Stimulated activated memory B cell treated with anti-CD40 and anti-IgM and Interleukin-4, amounts not matched to agents 10 μg/mL and 1 μg/mL and 100 μg/mL, for 72 hours (primary cell): ENCODE data around the gene POLR2F.

Experiments
- ATAC-seq: fragments of 150-1000 bp; cut with Tn5 transposase; 2 replicates; pipeline ENCODE4 v1.10.0; 2021
- H3K27ac Mint-ChIP-seq: one replicate; pipeline ENCODE4 v1.8.0; 2022; ENCODE audit warnings: mild to moderate bottlenecking, mixed read lengths
- H3K27me3 Mint-ChIP-seq: one replicate; pipeline ENCODE4 v1.8.0; 2022; ENCODE audit warnings: mixed read lengths
- H3K36me3 Mint-ChIP-seq: one replicate; pipeline ENCODE4 v1.8.0; 2022; ENCODE audit warnings: mixed read lengths
- H3K4me1 Mint-ChIP-seq: one replicate; pipeline ENCODE4 v1.8.0; 2022; ENCODE audit warnings: mixed read lengths
- H3K4me3 Mint-ChIP-seq: one replicate; pipeline ENCODE4 v1.8.0; 2022; ENCODE audit warnings: mild to moderate bottlenecking, moderate library complexity, mixed read lengths
- H3K9me3 Mint-ChIP-seq: one replicate; pipeline ENCODE4 v1.8.0; 2022; ENCODE audit warnings: mixed read lengths

Gene POLR2F

DNA sequence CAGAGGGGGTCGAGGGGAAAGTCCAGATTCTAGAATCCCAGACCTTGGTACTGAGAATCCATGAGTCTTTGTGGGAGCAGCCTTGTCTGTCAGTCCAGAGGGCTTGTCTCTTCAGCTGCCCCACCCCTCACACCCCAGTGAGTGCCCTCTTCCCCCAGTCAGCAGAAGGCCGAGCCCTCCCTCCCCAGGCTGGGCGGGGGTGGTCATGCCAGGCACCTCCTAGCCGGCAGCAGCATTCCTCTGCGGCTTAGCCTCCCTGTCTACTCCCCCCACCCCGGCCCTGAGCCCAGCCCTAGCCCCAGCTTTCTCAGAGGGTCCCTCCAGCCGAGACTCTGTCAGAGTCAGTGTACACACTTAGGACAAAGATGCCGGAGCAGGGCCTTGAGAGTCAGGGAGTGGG, 26.3 kb downstream of the POLR2F start:
- no peak overlapping the region for H3K4me3 Mint-ChIP-seq
- no peaks in the 10 kb centered on the region for H3K4me1 Mint-ChIP-seq
- H3K9me3 Mint-ChIP-seq: no peaks in the 10 kb centered on the region
- H3K36me3 Mint-ChIP-seq: peaks cover 48% of the 10 kb centered on the region
- no peak for ATAC-seq
- H3K27me3 Mint-ChIP-seq: no peaks in the 10 kb centered on the region
- H3K27ac Mint-ChIP-seq: no peak overlapping the region

GRCh38 chr22:37981282-37982011, 27.9 kb downstream of the POLR2F start:
- H3K9me3 Mint-ChIP-seq: no peaks in the 10 kb centered on the region
- peaks cover 43% of the 10 kb centered on the region for H3K36me3 Mint-ChIP-seq
- H3K27ac Mint-ChIP-seq: no peak overlapping the region
- no peak overlapping the region for H3K4me3 Mint-ChIP-seq
- no peak for ATAC-seq
- H3K27me3 Mint-ChIP-seq: no peaks in the 10 kb centered on the region
- no peaks in the 10 kb centered on the region for H3K4me1 Mint-ChIP-seq

- Mint-ChIP-seq H3K27me3 (no peaks in the 10 kb centered on the region), H3K4me3 (no peak overlapping the region), H3K9me3 (no peaks in the 10 kb centered on the region), H3K4me1 (no peaks in the 10 kb centered on the region), H3K27ac (no peak overlapping the region), H3K36me3 (peaks cover 37% of the 10 kb centered on the region)
- ATAC-seq: no peak
Measured at GRCh38 chr22:37982151-37982785, 28.8 kb downstream of the POLR2F start.

- Mint-ChIP-seq H3K9me3 (no peaks in the 10 kb centered on the region), H3K4me3 (no peak overlapping the region), H3K27ac (no peak overlapping the region), H3K4me1 (no peaks in the 10 kb centered on the region), H3K36me3 (peaks cover 30% of the 10 kb centered on the region), H3K27me3 (no peaks in the 10 kb centered on the region)
- ATAC-seq: no peak
Measured at GRCh38 chr22:37982938-37983859, 29.7 kb downstream of the POLR2F start.

DNA sequence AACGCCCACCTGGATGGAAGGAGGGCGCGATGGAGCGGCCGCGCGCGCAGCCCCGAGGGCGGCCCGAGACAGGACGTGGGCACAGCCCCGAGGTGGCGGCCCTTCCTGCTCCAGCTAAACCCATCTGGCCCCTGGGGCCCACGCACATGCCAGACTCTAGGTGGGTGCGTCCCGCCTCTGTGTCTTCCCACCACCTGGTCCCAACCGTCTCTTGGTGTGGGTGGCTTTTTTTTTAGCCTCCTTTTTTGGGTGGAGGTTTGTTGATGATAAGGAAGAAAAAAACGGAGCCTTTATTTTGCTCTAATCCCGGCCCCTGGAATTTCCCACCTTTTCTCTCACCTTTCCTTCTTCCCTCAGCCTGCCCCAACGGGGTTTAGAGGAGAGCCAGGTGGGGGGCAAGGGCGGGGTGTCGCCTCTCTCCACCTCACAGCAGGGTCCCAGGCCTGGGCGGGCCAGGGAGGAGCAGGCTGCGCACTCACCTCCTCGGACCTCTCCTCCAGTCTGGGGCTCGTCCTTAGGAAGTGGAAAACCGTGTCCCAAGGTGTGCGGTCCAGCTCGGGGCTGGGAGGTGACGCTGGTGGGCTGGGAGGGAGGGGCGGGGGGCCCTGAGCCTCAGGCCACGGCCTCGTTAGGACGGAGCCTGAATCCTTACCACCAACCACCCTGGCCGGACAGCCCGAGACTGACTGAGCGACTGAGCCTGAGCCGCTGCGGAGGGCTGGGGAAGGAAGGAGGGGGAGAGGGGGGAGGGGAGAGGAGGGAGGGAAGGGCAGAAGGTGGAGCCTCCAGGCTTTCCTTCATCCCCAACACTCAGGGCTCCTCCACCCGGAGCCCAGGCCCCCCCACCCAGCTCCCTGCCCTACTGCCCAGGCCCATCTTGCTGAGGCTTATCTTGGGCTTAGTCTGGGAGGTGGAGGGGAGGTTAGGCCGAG, 30.6 kb downstream of the POLR2F start, which contains the start of gene SOX10:
SOX10 (minus strand) TSS at position 696 of the 932 bp plus-strand sequence. CDS start 771 bp downstream, outside the sequence.
- no peak within 1 kb of the TSS for H3K4me3 Mint-ChIP-seq
- no peaks in the 10 kb centered on the region for H3K27me3 Mint-ChIP-seq
- H3K9me3 Mint-ChIP-seq: no peaks in the 10 kb centered on the region
- ATAC-seq: no peak
- H3K27ac Mint-ChIP-seq: no peak within 1 kb of the TSS
- H3K36me3 Mint-ChIP-seq: peaks cover 30% of the 10 kb centered on the region
- H3K4me1 Mint-ChIP-seq: no peaks in the 10 kb centered on the region

DNA sequence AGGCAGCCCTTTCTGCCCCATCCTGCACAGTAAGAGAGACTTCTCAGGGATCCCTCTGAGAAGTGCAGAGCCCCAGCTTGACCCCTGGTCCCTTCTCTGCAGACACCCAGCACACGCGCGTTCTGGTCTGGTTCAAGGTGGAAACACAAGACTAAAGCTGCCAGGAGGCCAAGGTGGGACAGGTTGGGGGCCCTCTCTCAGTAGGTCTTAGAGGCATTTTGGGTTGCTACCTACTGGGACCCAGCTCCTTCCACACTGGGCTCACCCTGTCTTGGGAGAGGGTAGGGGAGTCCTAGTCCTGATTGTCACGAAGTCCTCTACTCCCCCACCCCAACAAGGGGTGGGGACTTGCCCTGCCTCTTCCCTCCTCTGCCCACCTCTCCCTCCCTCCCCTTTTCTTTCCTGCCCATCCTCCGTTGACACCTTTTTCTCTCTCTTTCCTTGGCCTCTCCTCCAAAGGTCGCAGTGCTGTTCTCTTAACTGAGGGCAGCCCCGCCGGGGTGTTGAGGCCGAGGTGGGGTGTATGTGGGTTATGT, 31.6 kb downstream of the POLR2F start:
- Mint-ChIP-seq H3K4me1 (no peaks in the 10 kb centered on the region), H3K27me3 (no peaks in the 10 kb centered on the region), H3K36me3 (peaks cover 29% of the 10 kb centered on the region), H3K9me3 (no peaks in the 10 kb centered on the region), H3K4me3 (no peak overlapping the region), H3K27ac (no peak overlapping the region)
- ATAC-seq: no peak

DNA sequence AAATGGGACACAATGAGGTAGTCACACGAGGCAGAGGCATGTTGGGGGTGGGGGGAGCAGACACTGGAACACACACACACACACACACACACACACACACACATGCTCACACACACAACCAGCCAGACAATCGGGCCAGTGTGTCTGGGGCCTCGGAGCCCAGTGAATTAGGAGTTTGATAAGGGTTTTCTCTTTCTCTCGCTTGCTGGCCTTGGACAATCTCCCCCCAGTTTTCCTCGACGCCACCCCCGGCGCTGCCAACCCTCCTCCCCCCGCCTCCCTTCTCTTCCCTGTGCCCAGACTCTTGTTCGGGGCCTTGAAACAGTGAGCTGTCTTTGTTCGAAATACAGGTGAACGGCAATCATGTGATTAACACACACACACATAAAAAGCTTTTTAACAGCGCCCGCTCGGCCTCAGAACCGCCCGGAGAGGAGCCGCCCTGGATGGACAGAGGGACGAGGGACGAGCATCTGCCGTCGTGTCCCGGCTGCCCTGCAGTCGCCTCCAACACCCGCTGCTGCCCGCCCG, 32.3 kb downstream of the POLR2F start:
- Mint-ChIP-seq H3K36me3 (peaks cover 22% of the 10 kb centered on the region), H3K27ac (no peak overlapping the region), H3K9me3 (no peaks in the 10 kb centered on the region)

GRCh38 chr22:37986371-37986770, 32.9 kb downstream of the POLR2F start:
- no peaks in the 10 kb centered on the region for H3K4me1 Mint-ChIP-seq
- H3K36me3 Mint-ChIP-seq: peaks cover 17% of the 10 kb centered on the region
- H3K4me3 Mint-ChIP-seq: no peak overlapping the region
- H3K9me3 Mint-ChIP-seq: no peaks in the 10 kb centered on the region
- no peak for ATAC-seq
- H3K27ac Mint-ChIP-seq: no peak overlapping the region
- H3K27me3 Mint-ChIP-seq: no peaks in the 10 kb centered on the region

More for the DNA sequence above, 32.3 kb downstream of the POLR2F start:
- Mint-ChIP-seq H3K27me3 (no peaks in the 10 kb centered on the region), H3K4me3 (no peak overlapping the region), H3K4me1 (no peaks in the 10 kb centered on the region)
- ATAC-seq: no peak

GRCh38 chr22:37989146-37990045, 35.9 kb downstream of the POLR2F start:
- Mint-ChIP-seq H3K4me1 (no peaks in the 10 kb centered on the region), H3K27ac (no peak overlapping the region), H3K9me3 (no peaks in the 10 kb centered on the region), H3K36me3 (peaks cover 15% of the 10 kb centered on the region), H3K27me3 (no peaks in the 10 kb centered on the region), H3K4me3 (no peak overlapping the region)
- no peak for ATAC-seq

- Mint-ChIP-seq H3K27ac (no peak overlapping the region), H3K4me3 (no peak overlapping the region), H3K4me1 (peaks cover 4% of the 10 kb centered on the region), H3K9me3 (no peaks in the 10 kb centered on the region), H3K27me3 (no peaks in the 10 kb centered on the region), H3K36me3 (peaks cover 9% of the 10 kb centered on the region)
- no peak for ATAC-seq
Measured at GRCh38 chr22:37990301-37990700, 36.8 kb downstream of the POLR2F start.

DNA sequence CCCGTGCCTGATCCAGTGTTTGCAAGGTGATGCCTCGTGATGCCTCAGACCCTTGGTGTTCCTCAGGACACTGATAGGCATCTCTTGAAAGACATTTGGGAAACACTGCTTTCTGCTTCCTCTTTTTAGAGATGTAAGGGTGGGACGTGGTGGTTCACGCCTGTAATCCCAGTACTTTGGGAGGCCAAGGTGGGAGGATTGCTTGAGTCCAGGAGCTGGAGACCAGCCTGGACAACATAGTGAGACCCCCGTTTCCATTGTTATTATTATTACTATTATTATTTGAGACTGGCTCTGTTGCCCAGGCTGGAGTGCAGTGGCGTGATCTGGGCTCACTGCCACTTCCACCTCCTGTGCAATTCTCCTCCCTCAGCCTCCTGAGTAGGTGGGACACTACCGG, 37.4 kb downstream of the POLR2F start:
- Mint-ChIP-seq H3K4me1 (peaks cover 10% of the 10 kb centered on the region), H3K36me3 (peaks cover 6% of the 10 kb centered on the region), H3K9me3 (no peaks in the 10 kb centered on the region), H3K27ac (no peak overlapping the region), H3K27me3 (no peaks in the 10 kb centered on the region), H3K4me3 (no peak overlapping the region)
- no peak for ATAC-seq

GRCh38 chr22:37991731-37992442, 38.4 kb downstream of the POLR2F start:
- no peak overlapping the region for H3K27ac Mint-ChIP-seq
- peaks cover under 1% of the 10 kb centered on the region for H3K27me3 Mint-ChIP-seq
- no peaks in the 10 kb centered on the region for H3K9me3 Mint-ChIP-seq
- H3K4me3 Mint-ChIP-seq: no peak overlapping the region
- H3K4me1 Mint-ChIP-seq: peaks cover 20% of the 10 kb centered on the region
- peaks cover 6% of the 10 kb centered on the region for H3K36me3 Mint-ChIP-seq
- no peak for ATAC-seq

DNA sequence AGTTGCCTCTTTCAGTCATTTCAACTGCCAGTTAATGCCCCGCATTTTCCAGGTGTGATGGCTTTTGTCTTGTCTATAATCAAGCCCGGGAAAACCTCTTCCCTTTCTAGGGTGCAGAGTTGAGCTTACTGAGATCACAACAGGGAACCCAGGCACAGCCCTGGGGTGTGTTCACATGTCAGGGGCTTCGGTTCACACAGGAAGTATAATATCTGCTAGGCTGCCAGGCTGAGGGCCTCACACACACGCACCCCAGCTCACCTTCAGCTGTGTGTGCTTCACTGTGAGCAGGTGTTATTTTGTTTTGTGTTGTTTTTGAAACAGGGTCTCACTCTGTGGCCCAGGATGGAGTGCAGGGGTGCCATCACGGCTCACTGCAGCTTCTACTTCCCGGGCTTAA, 40.5 kb downstream of the POLR2F start:
- H3K4me3 Mint-ChIP-seq: no peak overlapping the region
- H3K27me3 Mint-ChIP-seq: peaks cover 12% of the 10 kb centered on the region
- peaks cover 6% of the 10 kb centered on the region for H3K36me3 Mint-ChIP-seq
- H3K9me3 Mint-ChIP-seq: no peaks in the 10 kb centered on the region
- no peak for ATAC-seq
- no peak overlapping the region for H3K27ac Mint-ChIP-seq
- H3K4me1 Mint-ChIP-seq: peaks cover 30% of the 10 kb centered on the region
